ENCODE results near the gene NUFIP1.

GRCh38 chr13:44929692-44930091 is 59.6 kb downstream of the NUFIP1 start:
- TF ChIP-seq YY1 (IDR thresholded peaks at IDR 0.05; ENCODE audit: low read depth) = no peak
- TF ChIP-seq, protein P1, sequence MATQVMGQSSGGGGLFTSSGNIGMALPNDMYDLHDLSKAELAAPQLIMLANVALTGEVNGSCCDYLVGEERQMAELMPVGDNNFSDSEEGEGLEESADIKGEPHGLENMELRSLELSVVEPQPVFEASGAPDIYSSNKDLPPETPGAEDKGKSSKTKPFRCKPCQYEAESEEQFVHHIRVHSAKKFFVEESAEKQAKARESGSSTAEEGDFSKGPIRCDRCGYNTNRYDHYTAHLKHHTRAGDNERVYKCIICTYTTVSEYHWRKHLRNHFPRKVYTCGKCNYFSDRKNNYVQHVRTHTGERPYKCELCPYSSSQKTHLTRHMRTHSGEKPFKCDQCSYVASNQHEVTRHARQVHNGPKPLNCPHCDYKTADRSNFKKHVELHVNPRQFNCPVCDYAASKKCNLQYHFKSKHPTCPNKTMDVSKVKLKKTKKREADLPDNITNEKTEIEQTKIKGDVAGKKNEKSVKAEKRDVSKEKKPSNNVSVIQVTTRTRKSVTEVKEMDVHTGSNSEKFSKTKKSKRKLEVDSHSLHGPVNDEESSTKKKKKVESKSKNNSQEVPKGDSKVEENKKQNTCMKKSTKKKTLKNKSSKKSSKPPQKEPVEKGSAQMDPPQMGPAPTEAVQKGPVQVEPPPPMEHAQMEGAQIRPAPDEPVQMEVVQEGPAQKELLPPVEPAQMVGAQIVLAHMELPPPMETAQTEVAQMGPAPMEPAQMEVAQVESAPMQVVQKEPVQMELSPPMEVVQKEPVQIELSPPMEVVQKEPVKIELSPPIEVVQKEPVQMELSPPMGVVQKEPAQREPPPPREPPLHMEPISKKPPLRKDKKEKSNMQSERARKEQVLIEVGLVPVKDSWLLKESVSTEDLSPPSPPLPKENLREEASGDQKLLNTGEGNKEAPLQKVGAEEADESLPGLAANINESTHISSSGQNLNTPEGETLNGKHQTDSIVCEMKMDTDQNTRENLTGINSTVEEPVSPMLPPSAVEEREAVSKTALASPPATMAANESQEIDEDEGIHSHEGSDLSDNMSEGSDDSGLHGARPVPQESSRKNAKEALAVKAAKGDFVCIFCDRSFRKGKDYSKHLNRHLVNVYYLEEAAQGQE (IDR thresholded peaks at IDR 0.05; ENCODE audit: low read depth) = no peak
- TF ChIP-seq TEAD4 (IDR thresholded peaks at IDR 0.05) = no peak
- no peak for TF ChIP-seq CREB1 (IDR thresholded peaks at IDR 0.05; ENCODE audit: low read depth)
- no peak for TF ChIP-seq RAD21 (IDR thresholded peaks at IDR 0.05; ENCODE audit: low read depth)
- TF ChIP-seq ZBTB7A (IDR thresholded peaks at IDR 0.05; ENCODE audit: low read depth) = no peak
- TF ChIP-seq CEBPB (IDR thresholded peaks at IDR 0.05) = no peak
